Measurements from ENCODE around the gene MBNL2. TPM values are rescaled to one million over a fixed set of nuclear protein-coding genes. Genes with fewer than 3 reads are reported as not detected.

Gene MBNL2
- total RNA-seq, 4 donors from 2014 or later, result 92.8 to 132 (median 101) TPM

DNA sequence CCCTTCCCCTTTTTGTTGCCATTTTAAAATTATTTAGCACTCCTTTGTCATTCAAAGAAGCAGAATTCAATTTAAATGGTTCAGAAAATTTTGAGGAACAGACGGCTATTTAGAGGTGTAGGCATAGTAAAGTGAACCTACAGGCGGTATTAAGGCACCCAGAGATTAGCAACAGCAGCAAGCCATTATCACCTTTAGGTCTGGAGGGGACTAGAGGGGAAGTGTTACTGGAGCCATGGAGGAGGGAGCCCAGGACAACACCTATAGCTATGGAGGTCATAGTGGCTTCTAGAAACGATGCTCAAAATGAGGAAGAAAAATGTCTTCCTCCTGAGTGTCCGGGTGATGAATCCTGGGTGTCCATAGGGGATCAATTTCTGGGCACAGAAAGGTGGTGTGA, 25.8 kb upstream of the MBNL2 start:
- no peak overlapping the region for H3K27ac ChIP-seq (replicated peaks in 1 of 4)
- TF ChIP-seq POLR2AphosphoS5 (IDR thresholded peaks at IDR 0.05) (no peak), POLR2A (IDR thresholded peaks at IDR 0.05; ENCODE audit: low read depth) (no peak), EP300 (IDR thresholded peaks at IDR 0.05) (no peak)
- TF ChIP-seq, protein P1, sequence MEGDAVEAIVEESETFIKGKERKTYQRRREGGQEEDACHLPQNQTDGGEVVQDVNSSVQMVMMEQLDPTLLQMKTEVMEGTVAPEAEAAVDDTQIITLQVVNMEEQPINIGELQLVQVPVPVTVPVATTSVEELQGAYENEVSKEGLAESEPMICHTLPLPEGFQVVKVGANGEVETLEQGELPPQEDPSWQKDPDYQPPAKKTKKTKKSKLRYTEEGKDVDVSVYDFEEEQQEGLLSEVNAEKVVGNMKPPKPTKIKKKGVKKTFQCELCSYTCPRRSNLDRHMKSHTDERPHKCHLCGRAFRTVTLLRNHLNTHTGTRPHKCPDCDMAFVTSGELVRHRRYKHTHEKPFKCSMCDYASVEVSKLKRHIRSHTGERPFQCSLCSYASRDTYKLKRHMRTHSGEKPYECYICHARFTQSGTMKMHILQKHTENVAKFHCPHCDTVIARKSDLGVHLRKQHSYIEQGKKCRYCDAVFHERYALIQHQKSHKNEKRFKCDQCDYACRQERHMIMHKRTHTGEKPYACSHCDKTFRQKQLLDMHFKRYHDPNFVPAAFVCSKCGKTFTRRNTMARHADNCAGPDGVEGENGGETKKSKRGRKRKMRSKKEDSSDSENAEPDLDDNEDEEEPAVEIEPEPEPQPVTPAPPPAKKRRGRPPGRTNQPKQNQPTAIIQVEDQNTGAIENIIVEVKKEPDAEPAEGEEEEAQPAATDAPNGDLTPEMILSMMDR (IDR thresholded peaks at IDR 0.05), result no peak
- H3K4me3 ChIP-seq, result no peak overlapping the region
- DNase-seq (ENCODE audit: extremely low spot score), result no peak
- intact Hi-C loops (cut with DNase I), result loop anchor here (10.0 kb wide), 1 partner anchor 52 kb away; no protein-coding TSS in a partner anchor
- no peaks in the 10 kb centered on the region for H3K9me3 ChIP-seq
- no peaks in the 10 kb centered on the region for H3K27me3 ChIP-seq
- no peaks in the 10 kb centered on the region for H3K36me3 ChIP-seq
- H3K4me1 ChIP-seq, result no peaks in the 10 kb centered on the region
- 91% methylated on average over 4 of the region's 4 CpGs for WGBS

DNA sequence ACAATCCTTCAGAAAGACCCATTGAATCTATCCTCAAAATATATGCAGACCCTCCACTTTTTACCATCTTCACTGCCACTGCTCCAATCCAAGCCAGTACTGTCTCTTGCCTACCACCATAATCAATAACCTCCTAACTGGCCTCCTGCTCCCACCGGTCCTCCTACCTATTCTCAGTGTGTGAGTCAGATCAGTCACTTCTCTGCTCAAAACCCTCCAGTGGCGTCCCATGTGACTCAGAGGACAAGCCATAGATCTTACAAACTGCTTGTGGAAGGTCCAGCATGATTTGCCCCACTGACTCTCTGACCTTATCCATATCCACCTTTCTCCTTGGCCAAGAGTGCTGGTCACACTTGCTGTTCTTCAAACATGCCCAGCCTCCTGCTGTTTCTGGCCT, 23.4 kb upstream of the MBNL2 start:
- intact Hi-C loops (cut with DNase I), result loop anchor here (10.0 kb wide), 1 partner anchor 54 kb away; no protein-coding TSS in a partner anchor
- TF ChIP-seq POLR2AphosphoS5 (IDR thresholded peaks at IDR 0.05), result no peak
- TF ChIP-seq, protein P1 (IDR thresholded peaks at IDR 0.05), result no peak
- TF ChIP-seq POLR2A (IDR thresholded peaks at IDR 0.05; ENCODE audit: low read depth), result no peak
- TF ChIP-seq EP300 (IDR thresholded peaks at IDR 0.05), result no peak
- 91% methylated on average over 2 of the region's 2 CpGs for WGBS

DNA sequence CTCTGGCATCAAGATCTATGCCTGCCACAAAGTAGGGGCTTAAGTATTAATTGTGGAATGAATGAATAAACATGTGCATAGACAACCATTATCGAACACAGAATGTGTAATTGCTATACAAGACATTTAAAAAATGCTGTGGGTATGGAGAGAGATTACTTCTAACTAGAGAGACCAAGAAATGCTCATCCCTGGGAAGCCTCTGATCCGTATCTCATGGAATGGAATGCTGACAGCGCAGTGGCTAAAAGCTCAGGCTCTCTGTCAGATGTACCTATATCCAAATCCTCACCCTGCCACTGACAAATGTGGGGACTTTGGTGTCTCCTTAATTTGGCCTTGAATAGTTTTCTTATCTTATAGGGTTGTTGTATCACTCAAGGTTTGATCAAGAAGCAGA, 22.7 kb upstream of the MBNL2 start:
- Histone ChIP-seq H3K4me3 (no peak overlapping the region), H3K36me3 (no peaks in the 10 kb centered on the region), H3K27me3 (no peaks in the 10 kb centered on the region), H3K27ac (replicated peaks in 1 of 4) (no peak overlapping the region), H3K9me3 (no peaks in the 10 kb centered on the region), H3K4me1 (no peaks in the 10 kb centered on the region)
- intact Hi-C loops (cut with DNase I), result loop anchor here (10.0 kb wide), 1 partner anchor 55 kb away; no protein-coding TSS in a partner anchor
- 96% methylated on average over 3 of the region's 3 CpGs for whole genome bisulfite sequencing
- no peak for DNase-seq (ENCODE audit: extremely low spot score)
- TF ChIP-seq EP300 (IDR thresholded peaks at IDR 0.05), result no peak
- TF ChIP-seq POLR2A (IDR thresholded peaks at IDR 0.05; ENCODE audit: low read depth), result no peak
- TF ChIP-seq, protein P1 (IDR thresholded peaks at IDR 0.05), result no peak
- no peak for TF ChIP-seq POLR2AphosphoS5 (IDR thresholded peaks at IDR 0.05)

More for the DNA sequence above, 23.4 kb upstream of the MBNL2 start:
- Histone ChIP-seq H3K4me1 (no peaks in the 10 kb centered on the region), H3K36me3 (no peaks in the 10 kb centered on the region), H3K9me3 (no peaks in the 10 kb centered on the region), H3K27ac (replicated peaks in 1 of 4) (no peak overlapping the region), H3K4me3 (no peak overlapping the region), H3K27me3 (no peaks in the 10 kb centered on the region)
- no peak for DNase-seq (ENCODE audit: extremely low spot score)

DNA sequence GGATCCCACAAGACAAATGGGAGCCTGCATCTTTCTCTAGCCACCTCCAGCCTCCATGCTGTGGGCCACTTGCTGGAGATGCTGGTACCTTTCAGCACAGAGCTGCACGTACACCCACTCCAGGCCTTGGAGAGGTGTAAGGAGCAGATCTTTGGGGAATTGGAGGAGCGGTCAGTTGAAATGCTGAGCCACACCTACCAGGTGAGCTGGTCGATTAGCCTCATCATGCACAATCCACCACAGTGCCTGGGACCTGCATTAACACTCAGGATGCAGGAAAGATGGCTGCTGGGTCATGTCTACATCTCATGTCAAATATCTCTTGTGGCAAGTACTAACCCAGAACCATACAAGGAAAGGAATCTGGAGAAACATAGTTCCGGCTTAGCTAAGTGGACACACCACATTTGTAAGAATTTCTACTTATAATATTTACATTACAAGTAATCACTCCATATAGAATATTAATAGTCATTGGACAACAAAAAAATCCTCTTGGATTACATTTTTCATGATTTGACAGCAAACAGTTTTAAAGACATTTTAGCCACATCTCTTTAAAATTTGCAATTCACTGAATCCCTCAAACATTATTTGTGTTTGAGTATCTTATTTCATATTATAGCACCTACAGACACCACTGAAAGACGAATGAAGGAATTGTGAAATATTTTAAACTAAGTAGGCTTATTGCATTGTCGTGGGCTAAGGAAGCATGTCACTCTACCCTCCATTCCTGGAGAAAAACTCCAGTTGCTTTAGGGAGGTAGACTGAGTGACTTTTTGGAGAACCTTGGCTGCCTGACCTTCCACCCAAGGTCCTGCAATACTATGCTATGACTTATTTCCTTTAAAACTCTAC, 21.8 kb upstream of the MBNL2 start:
- H3K4me3 ChIP-seq, result no peak overlapping the region
- WGBS, result 77% methylated on average over 6 of the region's 6 CpGs

More for the DNA sequence above, 21.8 kb upstream of the MBNL2 start:
- intact Hi-C loops (cut with DNase I), result no loop called here
- Histone ChIP-seq H3K27me3 (no peaks in the 10 kb centered on the region), H3K9me3 (no peaks in the 10 kb centered on the region), H3K36me3 (no peaks in the 10 kb centered on the region), H3K27ac (replicated peaks in 1 of 4) (no peak overlapping the region), H3K4me1 (no peaks in the 10 kb centered on the region)
- DNase-seq (ENCODE audit: extremely low spot score), result no peak
- TF ChIP-seq POLR2AphosphoS5 (IDR thresholded peaks at IDR 0.05) (no peak), POLR2A (IDR thresholded peaks at IDR 0.05; ENCODE audit: low read depth) (no peak), EP300 (IDR thresholded peaks at IDR 0.05) (no peak)
- TF ChIP-seq, protein P1 (IDR thresholded peaks at IDR 0.05), result no peak
